GM21528 (cell line): ENCODE measurements around the gene USP48.
"Not testable (repeated sequence)": the region's sequence is repeated elsewhere in the genome, so short reads cannot be mapped to it uniquely, and the experiment has no call there.

Experiments used
- ATAC-seq: cut with Tn5 transposase; IDR thresholded peaks from one replicate; pipeline ENCODE4 v1.9.1; 2021; ENCODE audit warnings: mild to moderate bottlenecking, moderate library complexity; ENCODE audit not compliant: unreplicated experiment, low FRiP score

USP48 gene

GRCh38 chr1:21704145-21704544 is 78.8 kb downstream of the USP48 start:
- no peak for ATAC-seq

GRCh38 chr1:21703318-21703963 is 79.5 kb downstream of the USP48 start:
- no peak for ATAC-seq

GRCh38 chr1:21702780-21703179 is 80.2 kb downstream of the USP48 start:
- no peak for ATAC-seq

GRCh38 chr1:21701401-21701800 is 81.5 kb downstream of the USP48 start:
- no peak for ATAC-seq

- no peak for ATAC-seq
Observed at GRCh38 chr1:21700094-21700493, 82.9 kb downstream of the USP48 start.

GRCh38 chr1:21696931-21697330 is 86.0 kb downstream of the USP48 start:
- no peak for ATAC-seq

GRCh38 chr1:21693732-21694131 is 89.2 kb downstream of the USP48 start:
- no peak for ATAC-seq

- ATAC-seq, result no peak
Observed at GRCh38 chr1:21691739-21692138, 91.2 kb downstream of the USP48 start.

- ATAC-seq, result no peak
Observed at GRCh38 chr1:21689661-21690372, 93.1 kb downstream of the USP48 start.

- no peak for ATAC-seq
Observed at GRCh38 chr1:21687081-21687529, 95.8 kb downstream of the USP48 start.

- no peak for ATAC-seq
Observed at GRCh38 chr1:21685946-21686678, 96.8 kb downstream of the USP48 start.

- no peak for ATAC-seq
Observed at GRCh38 chr1:21681426-21681825, 101.5 kb downstream of the USP48 start.

GRCh38 chr1:21680918-21681317 is 102.0 kb downstream of the USP48 start:
- no peak for ATAC-seq

GRCh38 chr1:21680381-21680780 is 102.6 kb downstream of the USP48 start:
- ATAC-seq, result no peak

GRCh38 chr1:21677168-21677567 is 105.8 kb downstream of the USP48 start:
- no peak for ATAC-seq

GRCh38 chr1:21674957-21675356 is 108.0 kb downstream of the USP48 start:
- ATAC-seq, result no peak

GRCh38 chr1:21673853-21674252 is 109.1 kb downstream of the USP48 start:
- ATAC-seq, result not testable (repeated sequence)

- no peak for ATAC-seq
Observed at GRCh38 chr1:21673277-21673780, 109.6 kb downstream of the USP48 start.

- ATAC-seq, result no peak
Observed at GRCh38 chr1:21672478-21673276, 110.3 kb downstream of the USP48 start.

GRCh38 chr1:21671915-21672314 is 111.0 kb downstream of the USP48 start:
- ATAC-seq, result no peak
